Coronary artery (tissue), 2 donors: ENCODE data around the gene FEM1A.
"Not testable (repeated sequence)": the region's sequence is repeated elsewhere in the genome, so short reads cannot be mapped to it uniquely, and the experiment has no call there.

Experiments
- DNase-seq: peaks from one replicate; pipeline ENCODE4 v3.0.0-alpha.2; 2017; ENCODE audit warnings: low spot score
- H3K27ac ChIP-seq, 2 donors: fragments of 200-600 bp; sonication (generic); one replicate each; pipeline ENCODE4 v1.5.1; 2016 to 2019
- H3K4me3 ChIP-seq: fragments of 200-600 bp; sonication (generic); 2 replicates; pipeline ENCODE4 v1.5.1; 2016; ENCODE audit warnings: mild to moderate bottlenecking, moderate library complexity
- CTCF ChIP-seq: fragments of 200-600 bp; sonication (generic); IDR thresholded peaks from one replicate; pipeline ENCODE4 v1.5.1; 2019; ENCODE audit warnings: antibody characterized with exemption

Gene FEM1A

DNA sequence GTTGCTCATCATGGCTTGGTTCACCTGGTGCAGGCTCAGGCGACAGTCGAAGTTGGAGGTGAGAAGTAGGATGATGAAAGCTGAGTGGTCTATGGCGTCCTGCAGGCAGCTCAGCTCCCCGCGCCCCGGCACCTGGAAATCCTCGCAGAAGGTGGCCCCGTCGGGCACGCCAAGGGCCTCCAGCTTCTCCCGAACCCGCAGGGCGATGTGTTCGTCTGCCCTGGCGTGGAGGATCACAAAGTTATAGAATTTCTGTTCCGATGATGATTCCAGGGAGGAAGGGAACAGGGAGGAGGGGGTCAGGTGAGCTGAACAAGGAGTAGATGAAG is 25.4 kb downstream of the FEM1A start:
- Histone ChIP-seq H3K27ac (no peak overlapping the region), H3K4me3 (no peak overlapping the region)
- no peak for TF ChIP-seq CTCF
- DNase-seq = no peak

DNA sequence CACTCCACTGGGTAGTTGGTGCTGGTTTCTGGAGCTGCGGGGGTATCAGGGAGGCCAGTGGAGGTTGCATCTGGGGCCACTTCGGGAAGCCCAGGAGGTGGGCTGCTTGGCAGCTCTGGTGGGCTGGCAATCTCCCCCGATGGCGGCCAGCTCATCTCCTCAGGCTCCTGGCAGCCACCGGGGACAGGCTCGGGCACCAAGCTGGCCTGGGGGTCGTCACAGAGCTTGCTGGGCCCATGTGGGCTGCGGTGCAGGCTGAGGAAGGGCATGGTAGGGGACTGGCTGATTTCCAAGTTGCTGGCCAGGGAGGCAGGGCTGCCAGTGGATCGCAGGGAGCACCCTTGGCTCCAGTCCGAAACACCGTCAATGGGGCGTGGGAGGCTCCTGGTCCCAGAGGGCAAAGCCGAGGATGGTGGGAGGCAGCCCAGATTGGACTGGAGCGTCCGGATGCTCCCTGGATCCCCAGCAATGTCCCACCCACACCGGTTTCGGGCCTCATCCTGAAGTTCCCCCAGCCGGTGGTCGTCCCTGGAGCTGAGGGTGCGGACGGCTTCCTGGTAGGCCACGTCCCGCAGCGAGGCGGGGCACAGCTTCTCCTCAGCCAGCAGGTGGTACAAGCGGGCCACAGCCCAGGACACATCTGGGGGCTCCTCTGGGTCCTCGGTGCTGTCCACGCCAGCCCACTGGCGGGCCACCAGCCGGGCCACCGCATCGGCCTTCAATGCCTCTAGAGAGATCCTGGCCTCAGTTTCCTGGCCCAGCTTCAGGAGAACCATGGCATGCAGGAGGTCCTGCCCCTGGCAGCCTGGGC is 26.1 kb downstream of the FEM1A start:
- no peak for DNase-seq
- TF ChIP-seq CTCF = no peak
- H3K27ac ChIP-seq = no peak overlapping the region
- no peak overlapping the region for H3K4me3 ChIP-seq

DNA sequence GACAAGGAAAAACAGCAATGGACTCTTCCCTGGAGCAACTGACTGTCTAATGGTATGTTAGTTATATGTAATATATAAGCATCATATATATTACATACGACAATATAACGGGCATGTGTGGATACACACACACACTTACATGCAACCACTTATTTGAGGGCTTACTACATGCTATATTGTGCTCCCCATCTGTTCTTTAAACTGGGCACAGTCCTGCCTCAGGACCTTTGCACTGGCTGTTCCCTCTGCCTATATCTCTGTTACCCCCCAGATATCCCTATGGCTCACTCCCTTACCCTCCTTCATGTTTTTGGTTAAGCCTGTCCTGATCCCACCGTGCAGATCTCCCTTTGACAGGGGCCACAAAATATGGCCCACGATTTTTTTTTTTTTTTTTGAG is 29.7 kb downstream of the FEM1A start:
- DNase-seq = no peak
- H3K27ac ChIP-seq = no peak overlapping the region
- no peak for TF ChIP-seq CTCF
- no peak overlapping the region for H3K4me3 ChIP-seq

- not testable (repeated sequence) for DNase-seq, H3K4me3 ChIP-seq, H3K27ac ChIP-seq
Observed at GRCh38 chr19:4822354-4822753, 30.8 kb downstream of the FEM1A start.

DNA sequence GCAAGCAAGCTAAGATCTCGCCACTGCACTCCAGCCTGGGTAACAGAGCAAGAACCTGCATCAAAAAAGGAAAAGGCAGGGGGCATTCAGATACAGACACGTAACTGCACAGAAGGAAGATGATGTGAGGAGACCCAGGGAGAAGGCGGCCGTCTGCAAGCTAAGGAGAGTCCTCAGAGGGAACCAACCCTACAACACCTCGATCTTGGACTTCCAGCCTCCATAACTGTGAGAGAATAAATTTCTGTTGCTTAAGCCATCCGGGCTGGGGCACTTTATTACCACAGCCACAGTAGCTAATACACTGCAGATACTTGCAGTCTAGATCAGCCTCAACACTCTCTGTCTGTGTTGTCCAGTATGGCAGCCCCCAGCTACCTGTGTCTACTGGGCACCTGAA is 32.0 kb downstream of the FEM1A start:
- no peak for DNase-seq
- TF ChIP-seq CTCF = no peak
- Histone ChIP-seq H3K27ac (no peak overlapping the region), H3K4me3 (no peak overlapping the region)

- peak overlapping the region; percentile 25 for H3K4me3 ChIP-seq
- peak overlapping the region in 1 of 2 donors; percentile 28 for H3K27ac ChIP-seq
- no peak for TF ChIP-seq CTCF
- no peak for DNase-seq
Observed at GRCh38 chr19:4829001-4829712, 37.6 kb downstream of the FEM1A start.

GRCh38 chr19:4830332-4830731 is 38.8 kb downstream of the FEM1A start:
- Histone ChIP-seq H3K27ac (peak overlapping the region; percentile 92 to 93), H3K4me3 (peak overlapping the region; percentile 86)
- no peak for DNase-seq
- TF ChIP-seq CTCF = no peak
